ENCODE results near the gene TRIM38.
"Not testable (repeated sequence)": the region's sequence is repeated elsewhere in the genome, so short reads cannot be mapped to it uniquely, and the experiment has no call there.

The TRIM38 gene

DNA sequence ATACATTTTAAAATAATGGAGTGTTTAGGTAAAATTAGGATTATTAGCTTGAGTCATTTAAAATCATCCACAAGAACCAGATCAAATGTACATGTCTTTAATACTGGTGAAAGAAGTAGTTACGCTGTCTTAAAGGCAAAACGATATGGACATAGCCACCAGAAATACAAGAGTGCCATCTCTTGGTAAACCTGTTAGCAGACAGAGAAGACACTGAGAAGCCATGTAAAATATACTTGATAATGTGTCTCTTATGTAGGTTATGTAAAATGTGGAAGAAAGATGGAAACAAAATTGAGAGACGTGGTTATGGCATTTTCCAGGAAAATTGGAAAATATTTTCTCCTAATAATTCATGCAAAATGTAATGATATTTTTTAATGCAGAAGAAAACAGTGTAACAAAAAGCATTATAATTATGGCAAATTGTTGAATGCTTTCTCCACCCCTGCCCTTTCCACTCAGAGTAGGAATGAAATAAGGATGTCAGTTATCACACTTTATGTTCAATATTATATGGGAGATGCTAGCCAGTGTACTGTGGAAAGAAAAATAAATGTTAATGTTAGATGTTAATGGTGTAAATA is 19.9 kb upstream of the TRIM38 start:
- no peak for DNase-seq (ENCODE audit: low spot score)

DNA sequence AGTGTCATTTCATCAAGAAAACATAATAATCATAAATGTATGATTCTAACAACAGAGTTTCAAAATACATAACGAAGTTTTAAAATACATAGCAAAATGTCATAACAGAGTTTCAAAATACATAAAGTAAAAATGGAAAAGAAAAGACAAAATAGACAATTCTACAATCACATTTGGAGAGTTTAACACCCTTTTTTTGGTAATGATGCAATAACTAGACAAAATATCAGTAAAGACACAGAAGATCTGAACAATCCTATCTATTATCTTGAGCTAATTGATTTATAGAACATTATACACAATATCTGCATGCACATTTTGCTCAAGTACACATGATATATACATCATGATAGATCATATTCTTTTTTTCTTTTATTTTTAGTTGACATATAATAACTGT is 18.7 kb upstream of the TRIM38 start:
- DNase-seq (ENCODE audit: low spot score): no peak

DNA sequence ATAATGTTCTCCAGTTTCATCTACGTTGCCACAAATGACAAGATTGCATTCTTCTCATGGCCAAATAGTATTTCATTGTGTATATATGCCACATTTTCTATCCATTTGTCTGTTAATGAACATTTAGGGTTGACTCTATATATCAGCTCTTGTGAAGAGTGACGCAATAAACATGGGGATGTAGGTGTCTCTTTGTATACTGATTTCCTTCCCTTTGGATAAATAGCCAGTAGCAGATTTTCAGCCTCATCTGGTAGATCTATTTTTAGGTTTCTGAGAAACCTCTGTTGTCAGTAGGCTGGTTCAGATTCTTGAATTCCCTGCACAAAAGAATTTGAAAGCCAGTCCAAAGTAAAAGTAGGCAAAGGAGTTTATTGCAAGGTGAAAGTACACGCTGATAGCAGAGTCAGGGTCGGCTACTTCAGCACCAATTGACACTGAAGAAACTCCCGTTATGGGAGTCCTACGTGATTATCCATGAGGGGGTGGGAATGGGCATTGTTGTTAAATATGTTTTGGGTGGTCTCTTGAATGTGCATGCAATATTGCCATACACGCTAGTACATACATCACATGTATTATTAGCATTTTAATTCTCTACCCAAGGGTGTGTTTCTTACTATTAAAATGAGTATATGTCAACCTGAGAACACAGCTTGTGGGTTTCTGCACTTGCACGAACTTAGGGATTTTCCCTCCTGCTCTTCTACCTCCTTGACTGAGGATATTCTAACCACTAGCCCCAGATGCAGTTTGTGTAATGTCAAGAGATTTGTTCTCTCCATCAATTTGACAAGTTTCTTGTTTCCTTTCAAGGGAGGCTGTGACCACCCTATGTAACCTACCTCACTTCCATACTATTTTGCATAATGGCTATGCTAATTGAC is 17.7 kb upstream of the TRIM38 start:
- no peak for DNase-seq (ENCODE audit: low spot score)

DNA sequence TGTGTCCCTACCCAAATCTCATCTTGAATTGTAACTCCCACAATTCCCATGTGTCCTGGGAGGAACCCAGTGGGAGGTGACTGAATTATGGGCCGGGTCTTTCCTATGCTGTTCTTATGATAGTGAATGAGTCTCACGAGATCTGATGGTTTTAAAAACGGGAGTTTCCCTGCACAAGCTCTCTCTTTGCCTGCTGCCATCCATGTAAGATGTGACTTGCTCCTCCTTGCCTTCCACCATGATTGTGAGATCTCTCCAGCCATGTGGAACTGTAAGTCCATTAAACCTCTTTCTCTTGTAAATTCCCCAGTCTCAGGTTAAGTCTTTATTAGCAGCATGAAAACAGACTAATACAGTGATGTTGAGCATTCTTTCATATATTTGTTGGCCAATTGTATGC is 16.9 kb upstream of the TRIM38 start:
- DNase-seq (ENCODE audit: low spot score): not testable (repeated sequence)

DNA sequence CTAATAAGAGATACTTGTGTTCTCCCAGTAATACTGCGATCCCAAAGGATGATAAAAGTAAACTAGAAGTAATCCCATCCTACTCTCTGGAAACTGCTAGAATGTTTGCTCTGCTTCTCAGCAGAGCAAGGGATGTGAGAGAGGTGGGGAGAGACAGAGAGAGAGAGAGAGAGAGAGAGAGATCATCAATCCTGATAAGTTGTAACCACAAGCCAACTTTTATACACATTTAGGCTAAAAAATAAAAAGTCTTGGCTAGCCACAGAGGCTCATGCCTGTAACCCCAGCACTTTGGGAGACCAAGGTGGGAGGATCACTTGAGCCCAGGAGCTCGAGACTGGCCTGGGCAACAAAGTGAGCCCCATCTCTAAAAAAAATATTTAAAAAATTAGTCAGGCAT is 16.0 kb upstream of the TRIM38 start:
- DNase-seq (ENCODE audit: low spot score): no peak

DNA sequence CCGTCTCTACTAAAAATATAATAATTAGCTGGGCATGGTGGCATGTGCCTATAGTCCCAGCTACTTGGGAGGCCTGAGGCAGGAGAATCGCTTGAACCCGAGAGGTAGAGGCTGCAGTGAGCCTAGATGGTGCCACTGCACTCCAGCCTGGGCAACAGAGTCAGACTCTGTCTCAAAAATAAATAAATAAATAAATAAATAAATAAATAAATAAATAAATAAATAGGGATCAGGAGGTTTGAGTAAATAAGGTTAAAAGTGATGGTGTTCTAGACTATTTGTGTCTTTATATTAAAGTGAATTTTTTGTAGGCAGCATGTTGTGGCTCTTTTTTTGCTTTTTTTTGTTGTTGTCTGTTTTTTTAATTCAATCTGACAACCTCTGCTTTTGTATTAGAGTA is 15.1 kb upstream of the TRIM38 start:
- DNase-seq (ENCODE audit: low spot score): not testable (repeated sequence)

DNA sequence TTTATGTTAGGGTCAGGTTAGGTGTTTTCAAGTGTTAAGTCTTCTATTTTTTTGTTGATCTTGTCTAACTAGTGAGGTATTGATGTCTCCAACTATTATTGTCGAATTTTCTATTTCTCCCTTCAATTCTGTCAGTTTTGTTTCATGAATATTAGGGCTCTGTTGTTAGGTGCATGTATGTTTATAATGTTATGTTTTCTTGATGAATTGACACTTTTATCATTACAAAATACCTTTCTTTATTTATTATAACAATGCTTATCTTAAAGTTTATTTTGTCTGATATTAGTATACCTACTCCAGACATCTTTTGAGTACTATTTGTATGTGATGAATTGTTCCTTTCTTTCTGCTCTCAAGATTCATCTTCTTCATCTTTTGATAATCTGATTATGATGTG is 12.9 kb upstream of the TRIM38 start:
- DNase-seq (ENCODE audit: low spot score): no peak

DNA sequence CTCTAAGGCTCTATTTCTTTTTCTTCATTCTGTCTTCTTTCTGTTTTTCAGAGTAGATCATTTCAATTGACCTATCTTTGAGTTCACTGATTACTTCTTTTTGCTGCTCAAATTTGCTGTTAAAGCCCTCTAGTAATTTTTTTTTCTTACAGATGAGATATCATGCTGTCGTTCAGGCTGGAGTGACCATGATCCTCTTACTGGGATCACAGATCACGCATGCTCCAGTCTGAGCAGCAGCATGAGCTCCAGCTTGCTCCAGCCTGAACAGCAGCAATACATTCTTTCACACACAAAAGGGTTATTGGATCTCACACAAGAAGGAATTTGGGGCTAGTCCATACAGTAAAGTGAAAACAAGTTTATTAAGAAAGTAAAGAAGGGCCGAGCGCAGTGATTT is 12.3 kb upstream of the TRIM38 start:
- no peak for DNase-seq (ENCODE audit: low spot score)

DNA sequence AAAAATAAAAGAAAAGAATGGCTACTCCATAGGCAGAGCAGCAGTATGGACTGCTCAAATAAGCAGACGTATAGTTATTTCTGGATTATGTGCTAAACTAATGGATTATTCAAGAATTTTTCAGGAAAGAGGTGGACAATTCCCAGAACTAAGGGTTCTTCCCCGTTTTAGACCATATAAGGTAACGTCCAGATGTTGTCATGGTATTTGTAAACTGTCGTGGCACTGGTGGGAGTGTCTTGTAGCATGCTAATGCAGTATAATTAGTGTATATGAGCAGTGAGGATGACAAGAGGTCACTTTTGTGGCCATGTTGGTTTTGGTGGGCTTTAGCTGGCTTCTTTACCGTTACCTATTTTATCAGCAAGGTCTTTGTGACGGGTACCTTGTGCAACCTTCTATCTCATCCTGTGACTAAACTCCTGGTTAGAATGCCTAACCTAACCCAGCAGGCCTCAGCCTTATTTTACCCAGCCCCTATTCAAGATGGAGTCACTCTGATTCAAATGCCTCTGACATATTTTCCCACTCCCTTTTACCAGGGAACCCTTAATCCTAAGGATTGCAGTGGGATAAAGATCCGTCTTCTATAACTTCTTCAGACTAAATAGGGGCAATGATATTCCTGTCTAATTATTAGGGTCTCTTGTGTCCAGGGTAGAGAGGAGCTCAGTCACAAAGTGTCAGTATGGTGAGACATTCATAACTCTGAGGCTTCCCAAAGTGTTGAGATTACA is 11.1 kb upstream of the TRIM38 start:
- DNase-seq (ENCODE audit: low spot score): no peak

DNA sequence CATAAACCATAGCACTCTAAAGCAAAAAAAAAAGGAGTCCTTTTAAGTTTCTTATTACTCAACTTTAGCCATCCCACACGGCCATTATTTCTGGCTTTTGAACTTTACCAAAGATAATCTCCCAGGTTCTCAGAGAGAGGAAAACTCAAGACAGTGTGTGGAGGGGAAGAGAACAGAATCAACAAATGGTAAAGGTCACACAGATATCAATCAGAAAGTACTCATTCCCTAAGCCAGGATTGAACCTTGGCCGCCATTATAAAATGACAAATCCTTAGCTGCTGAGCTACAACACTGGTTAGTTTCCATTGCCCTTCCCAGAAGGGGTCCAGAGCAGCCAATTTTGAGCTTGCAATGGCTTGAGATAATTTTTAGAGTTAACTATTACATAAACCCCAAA is 10.1 kb upstream of the TRIM38 start:
- DNase-seq (ENCODE audit: low spot score): no peak

DNA sequence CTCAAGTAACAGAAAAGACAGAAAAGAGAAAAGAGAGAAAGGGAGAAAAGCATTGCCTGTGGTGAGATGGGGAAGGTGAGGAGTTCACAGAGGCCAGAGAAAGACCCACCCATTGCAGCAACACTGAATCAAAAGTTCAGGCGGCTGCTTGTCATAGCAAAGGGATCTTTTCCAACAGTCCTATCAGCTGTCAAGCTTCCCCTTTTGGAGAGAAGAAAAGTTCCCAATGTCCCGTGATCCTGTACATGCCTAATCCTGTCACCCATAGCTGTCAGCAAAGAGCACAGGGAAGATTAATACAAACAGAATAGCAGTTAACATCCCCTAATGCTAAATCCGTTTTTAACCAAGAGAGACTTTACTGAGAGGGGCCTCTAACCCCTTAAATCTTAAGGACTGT is 8.9 kb upstream of the TRIM38 start:
- DNase-seq (ENCODE audit: low spot score): no peak

DNA sequence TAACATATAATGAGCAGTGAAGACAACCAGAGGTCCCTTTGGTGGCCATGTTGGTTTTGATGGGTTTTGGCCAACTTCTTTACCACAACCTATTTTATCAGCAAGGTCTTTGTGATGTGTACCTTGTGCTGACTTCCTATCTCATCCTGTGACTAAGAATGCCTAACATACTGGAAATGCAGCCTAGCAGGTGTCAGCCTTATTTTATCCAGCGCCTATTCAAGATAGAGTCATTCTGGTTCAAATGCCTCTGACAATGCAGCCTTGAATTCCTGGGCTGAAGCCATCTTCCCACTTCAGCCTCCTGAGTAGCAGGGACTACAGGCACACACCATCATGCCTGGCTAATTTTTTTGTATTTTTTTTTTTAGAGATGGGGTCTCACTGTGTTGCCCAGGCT is 7.8 kb upstream of the TRIM38 start:
- DNase-seq (ENCODE audit: low spot score): no peak

DNA sequence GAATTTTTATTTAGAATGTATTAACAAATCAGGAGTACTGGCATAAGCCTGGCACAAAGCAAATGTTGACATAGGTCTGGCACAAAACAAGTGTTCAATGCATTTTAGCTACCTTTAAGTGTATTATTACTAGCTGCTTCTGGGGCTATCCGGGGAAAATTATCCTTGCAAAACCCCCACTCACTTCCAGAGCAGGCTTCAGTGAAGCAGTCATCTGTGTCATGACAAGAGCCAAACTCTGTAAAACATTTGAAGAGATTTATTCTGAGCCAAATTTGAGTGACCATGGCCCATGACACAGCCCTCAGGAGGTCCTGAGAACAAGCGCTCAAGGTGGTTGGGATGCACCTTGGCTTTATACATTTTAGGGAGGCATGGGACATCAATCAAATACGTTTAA is 6.4 kb upstream of the TRIM38 start:
- DNase-seq (ENCODE audit: low spot score): no peak

DNA sequence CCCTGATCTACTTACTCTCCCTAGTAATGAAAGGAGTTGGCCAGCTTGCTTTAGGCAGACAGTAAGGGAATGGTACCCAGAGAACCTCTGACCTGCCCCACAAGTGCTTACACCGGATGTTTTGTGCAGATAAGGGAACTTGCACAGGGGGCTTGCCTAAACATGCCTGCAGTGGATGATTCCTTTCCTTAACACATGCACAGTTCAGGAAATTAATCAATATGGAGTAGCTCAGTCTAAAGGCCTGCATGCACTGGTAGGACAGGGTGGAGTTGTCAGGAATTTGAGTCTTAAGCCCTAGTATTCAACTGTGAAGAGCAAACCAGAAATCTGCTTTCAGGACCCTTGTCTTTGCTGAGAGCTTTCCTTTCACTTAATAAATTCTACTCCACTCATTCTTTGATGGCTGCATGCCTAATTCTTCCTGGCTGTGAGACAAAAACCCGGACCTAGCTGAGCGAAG is 3.9 kb upstream of the TRIM38 start:
- peak; percentile 30 for DNase-seq (ENCODE audit: low spot score)

DNA sequence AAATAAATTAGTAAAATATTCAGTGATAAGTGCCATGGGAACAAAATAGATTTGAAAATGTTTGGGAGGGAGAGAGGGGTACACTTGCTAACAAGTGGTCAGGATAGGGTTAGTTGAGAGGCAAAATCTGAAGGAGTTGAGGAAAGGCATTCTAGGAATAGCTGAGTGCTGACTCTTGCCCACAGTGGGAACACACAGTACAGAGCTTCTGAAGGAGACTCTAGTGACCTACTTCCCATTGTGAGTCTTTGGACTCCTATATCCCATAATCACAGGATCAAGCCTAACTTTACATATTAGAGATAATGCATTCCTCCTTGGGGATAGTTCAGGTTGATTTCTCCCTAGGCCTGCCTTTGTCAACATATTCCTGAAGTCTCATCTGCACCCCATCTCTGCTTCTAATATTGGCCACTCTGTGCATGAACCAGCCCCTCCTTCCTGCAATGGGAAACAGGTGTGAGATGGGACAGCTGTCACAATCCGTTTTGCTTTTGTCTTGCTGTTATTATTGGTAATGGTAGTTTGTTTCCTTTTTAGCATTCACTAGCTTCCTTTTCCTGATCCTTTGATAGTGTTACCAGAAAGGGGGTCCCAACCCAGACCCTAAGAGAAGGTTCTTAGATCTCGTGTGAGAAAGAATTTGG is 2.6 kb upstream of the TRIM38 start:
- DNase-seq (ENCODE audit: low spot score): no peak

DNA sequence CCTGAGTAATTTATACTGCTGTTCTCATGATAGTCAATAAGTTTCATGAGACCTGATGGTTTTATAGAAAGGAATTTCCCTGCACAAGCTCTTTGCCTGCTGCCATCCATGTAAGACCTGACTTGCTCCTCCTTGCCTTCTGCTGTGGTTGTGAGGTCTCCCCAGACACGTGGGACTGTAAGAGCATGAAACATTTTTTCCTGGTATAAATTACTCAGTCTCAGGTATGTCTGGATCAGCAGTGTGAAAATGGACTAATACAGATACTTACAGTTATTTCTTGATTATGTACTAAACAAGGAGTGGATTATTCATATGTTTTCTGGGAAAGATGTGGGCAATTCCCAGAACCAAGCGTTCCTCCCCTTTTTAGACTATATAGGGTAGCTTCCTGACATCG is 1.9 kb upstream of the TRIM38 start:
- DNase-seq (ENCODE audit: low spot score): no peak

DNA sequence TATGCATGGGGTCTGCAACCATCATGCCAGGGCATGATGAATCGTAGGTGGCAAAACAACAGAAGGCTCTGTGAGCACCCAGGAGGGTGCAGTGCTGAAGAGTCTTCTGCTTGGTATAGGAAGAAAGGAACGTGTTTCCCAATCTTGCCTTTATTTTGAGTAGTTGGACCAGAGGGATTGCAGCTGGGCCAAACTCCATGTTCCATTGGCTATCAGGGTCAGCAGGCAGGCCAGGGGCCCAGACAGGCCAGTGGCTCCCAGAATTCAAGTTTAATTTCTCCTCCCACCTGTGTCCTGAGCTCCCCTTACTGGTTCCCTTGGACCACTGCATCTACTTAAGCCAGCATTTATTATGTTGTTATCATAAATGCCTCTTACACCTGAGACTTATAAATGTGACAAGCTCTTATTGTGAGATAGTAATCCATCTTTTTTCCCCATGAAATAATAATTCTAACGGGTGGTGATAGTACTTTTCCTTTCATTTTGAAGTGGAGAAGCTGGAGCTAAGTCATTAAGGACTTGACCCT is 918 bp upstream of the TRIM38 start:
- DNase-seq (ENCODE audit: low spot score): no peak

DNA sequence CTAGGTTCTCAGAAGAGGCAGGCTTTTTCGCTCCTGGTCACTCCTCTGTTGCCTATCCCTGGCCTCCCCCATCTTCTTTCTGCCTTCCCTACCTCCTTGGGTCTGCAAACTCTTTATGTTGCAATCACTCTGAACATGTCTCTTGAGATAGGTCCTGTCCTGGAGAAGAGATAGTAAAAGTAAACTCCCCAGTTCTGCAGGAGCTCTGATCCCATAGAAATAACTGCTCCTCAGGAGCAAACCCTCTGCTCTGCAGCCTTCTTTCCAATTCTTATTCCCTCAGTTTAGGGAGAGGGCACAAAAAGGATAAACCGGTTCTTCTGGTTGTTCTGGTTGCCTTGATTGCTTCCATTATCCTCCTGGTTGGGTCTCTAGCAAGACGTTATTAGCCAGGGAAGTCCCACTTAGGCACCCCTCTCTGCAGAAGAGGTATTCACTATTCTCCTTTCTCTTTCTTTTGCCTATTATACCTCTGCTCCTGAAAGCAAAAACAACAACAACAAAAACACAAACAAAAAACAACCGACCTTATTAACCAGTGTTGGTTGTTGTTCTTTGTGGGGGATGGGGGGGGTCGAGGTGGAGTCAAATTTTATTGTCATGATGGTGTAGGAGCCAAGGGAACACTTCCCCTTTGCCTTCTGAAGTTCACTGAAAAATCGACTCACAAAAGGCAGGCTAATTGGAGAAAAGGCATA is 973 bp downstream of the TRIM38 start:
- DNase-seq (ENCODE audit: low spot score): no peak

DNA sequence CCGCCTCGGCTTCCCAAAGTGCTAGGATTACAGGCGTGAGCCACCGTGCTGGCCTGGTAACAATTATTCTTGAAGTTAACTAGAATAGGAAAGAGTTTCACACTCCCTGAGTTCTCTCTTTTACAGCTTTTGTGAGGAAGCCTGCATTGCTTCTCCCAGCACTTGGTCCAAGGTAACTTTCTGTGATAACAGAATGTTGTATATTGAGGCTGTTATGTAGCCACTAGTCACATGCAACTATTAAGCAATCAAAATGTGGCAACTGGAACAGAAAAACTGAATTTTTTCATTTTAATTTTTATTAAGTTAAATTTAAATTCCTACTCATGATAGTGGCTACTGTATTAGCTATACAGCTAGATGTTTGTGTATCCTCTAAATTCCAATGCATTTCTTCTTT is 2.5 kb downstream of the TRIM38 start:
- DNase-seq (ENCODE audit: low spot score): no peak

DNA sequence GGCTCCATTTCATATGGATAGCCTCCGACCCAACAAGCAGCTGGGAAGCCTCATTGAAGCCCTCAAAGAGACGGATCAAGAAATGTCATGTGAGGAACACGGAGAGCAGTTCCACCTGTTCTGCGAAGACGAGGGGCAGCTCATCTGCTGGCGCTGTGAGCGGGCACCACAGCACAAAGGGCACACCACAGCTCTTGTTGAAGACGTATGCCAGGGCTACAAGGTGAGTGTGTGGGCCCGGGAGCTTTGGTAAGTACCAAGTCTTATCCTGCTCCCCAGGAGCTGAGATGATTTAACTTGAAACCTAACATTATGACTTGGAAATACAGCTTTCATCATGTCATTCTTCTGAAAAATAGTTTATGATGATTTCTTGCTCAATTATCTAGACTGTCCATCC is 4.1 kb downstream of the TRIM38 start:
- DNase-seq (ENCODE audit: low spot score): no peak

DNA sequence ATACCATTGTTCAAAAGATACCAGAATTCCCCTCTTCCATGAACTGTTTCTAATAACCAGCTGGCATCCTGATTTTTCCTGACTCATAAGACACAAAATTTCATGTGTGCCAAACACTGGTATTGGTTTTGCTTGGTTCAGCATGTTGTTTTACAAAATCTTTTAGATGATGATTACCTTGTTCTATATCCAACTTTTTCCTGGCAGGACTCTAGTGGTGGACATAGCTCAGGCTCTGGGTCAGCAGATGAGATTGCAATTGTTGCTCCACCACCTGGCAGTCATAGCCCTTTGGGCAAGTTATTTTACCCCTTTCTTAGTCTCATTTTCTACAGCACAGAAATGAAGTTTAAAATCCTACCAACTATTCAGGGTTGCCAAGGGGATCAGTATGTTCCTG is 6.2 kb downstream of the TRIM38 start:
- no peak for DNase-seq (ENCODE audit: low spot score)
